ENCODE results near the gene SLC35A1.
A peak's percentile ranks its signal among the peaks of the same experiment; 100 is the strongest.

Gene SLC35A1

DNA sequence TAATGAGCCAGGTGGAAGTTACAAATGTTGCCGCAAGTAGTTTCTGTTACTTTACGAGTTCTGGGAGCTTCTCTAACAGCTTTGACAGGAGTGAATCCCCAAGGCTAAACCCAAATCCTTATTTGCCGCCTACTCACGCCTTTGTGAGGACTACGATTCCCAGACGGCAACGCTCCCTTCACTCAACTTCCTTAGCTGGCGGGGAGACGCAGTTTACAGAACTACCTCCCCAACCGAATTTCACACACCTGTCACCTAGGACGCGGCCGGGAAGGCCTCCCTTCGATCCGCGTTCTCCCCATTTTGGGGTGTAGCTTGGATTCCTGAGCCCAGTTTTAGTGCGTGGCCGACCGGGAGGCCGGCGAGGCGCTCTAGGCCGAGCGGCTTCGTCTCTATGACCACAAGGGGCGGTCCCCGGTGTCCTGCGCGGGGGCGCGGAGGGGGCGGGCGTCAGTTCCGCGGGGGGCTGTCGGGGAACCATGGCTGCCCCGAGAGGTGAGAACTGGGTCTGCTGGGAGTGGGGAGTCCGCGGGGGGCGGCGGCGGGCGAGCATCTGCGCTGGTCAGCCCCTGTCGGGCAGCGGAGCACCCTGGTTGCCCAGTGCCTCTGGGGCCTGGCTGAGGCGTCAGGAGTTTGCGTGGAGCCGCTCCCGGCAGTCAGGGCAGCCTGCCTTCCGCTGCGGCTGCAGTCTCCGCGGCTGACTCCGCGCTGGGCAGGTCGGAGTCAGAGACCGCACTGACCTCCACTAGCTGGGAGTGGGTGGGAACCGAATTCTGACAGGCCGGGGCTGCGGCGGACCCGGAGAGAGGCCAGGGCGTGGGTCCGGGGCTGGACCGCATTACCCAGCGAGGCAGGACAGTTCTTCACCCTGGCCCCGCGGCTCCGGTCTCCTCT, at the start of gene SLC35A1:
Gene SLC35A1 (plus strand): TSS at position 450 of the 894 bp plus-strand sequence. CDS start 30 bp downstream, at position 480.
- H3K4me3 ChIP-seq (ENCODE audit: low read depth, low read length), result peak within 1 kb of the TSS; percentile 90
- TF ChIP-seq CTCF (IDR thresholded peaks at IDR 0.05; ENCODE audit: low read depth, low read length), result 0 out of 2 replicates have a peak, but pooled peaks have one; percentile 2

DNA sequence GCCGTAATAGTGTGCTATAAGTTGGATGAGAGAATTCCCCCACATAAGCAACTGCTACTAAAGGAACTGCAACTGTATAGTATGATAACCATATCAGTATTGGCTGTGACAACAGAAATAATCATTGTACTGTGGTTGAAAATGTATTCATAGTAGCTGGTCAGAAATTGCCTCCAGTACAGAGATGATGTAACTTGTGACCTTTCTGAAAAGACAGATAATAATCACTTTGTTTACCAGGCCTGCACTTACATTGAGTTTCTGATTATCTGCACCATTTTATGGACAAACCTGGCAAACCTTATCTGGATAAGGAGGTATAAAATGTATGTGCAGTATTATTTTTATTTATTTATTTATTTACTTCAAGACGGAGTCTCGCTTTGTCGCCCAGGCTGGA, 46.0 kb upstream of the SLC35A1 start:
- no peak overlapping the region for H3K4me3 ChIP-seq (ENCODE audit: low read depth, low read length)
- no peak for TF ChIP-seq CTCF (IDR thresholded peaks at IDR 0.05; ENCODE audit: low read depth, low read length)

- TF ChIP-seq CTCF (IDR thresholded peaks at IDR 0.05; ENCODE audit: low read depth, low read length), result no peak
- H3K4me3 ChIP-seq (ENCODE audit: low read depth, low read length), result no peak overlapping the region
Measured at GRCh38 chr6:87430499-87430898, 42.3 kb upstream of the SLC35A1 start.

- TF ChIP-seq CTCF (IDR thresholded peaks at IDR 0.05; ENCODE audit: low read depth, low read length), result no peak
- no peak overlapping the region for H3K4me3 ChIP-seq (ENCODE audit: low read depth, low read length)
Measured at GRCh38 chr6:87431263-87431662, 41.5 kb upstream of the SLC35A1 start.

DNA sequence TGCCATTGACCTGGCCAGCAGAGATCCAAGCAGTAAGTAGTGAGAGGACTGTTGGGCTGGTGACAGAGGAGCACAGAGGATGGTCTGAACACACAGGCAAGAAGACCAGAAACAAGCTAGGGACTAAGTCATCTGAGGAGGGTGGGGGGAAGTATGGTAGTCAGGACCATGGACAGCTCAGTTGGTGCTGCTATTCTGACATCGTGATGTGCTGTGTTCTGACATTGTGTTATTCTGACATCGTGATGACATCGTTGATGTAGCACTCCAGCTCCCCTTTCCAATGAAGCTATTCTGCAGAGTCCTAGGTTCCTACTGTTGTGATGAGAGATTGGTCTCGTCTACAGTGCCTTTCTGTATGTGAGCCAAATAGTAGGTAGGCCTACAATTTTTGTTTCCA, 36.3 kb upstream of the SLC35A1 start:
- no peak for TF ChIP-seq CTCF (IDR thresholded peaks at IDR 0.05; ENCODE audit: low read depth, low read length)
- H3K4me3 ChIP-seq (ENCODE audit: low read depth, low read length), result no peak overlapping the region

DNA sequence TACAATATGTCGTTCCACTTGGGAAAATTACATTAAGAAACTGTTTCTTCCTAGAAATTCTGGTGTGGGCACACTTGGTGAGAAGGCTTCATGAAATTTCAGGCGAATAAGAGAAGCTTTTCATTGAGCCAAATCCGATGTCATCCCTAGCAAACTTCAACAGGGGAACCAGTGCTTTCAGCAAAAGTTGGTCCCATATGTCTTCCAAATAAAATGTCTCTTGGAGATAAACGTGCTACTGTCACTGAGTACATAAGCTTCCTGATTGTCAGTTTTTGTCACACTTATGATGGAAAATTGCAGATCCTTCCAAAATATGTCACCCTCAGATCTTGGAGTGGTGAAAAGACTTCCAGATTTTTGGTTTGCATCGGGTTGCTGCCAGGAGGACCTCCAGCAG, 31.1 kb upstream of the SLC35A1 start:
- no peak for TF ChIP-seq CTCF (IDR thresholded peaks at IDR 0.05; ENCODE audit: low read depth, low read length)
- H3K4me3 ChIP-seq (ENCODE audit: low read depth, low read length), result no peak overlapping the region

DNA sequence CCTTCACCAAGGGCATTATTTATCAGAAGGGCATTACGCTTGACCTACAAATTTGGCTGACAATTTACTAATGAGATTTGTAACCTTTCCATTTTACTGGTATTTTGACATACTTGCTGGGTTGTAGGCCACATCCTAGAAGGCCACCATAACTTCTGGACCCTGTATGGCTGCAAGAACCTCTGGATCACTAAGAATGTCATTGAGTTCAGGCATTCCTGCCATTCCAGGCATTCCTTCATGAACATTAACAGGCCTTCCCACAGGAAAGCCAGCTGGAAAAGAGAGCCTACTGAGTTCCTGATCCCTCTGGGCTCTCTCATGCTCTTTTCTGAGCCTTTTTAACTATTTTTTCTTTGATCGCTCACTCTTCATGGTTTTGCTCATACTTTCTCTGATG, 28.4 kb upstream of the SLC35A1 start:
- TF ChIP-seq CTCF (IDR thresholded peaks at IDR 0.05; ENCODE audit: low read depth, low read length), result no peak
- H3K4me3 ChIP-seq (ENCODE audit: low read depth, low read length), result no peak overlapping the region

Measured in WI38 (cell line).